ENCODE results near the gene PSMA7. TPM values are rescaled to one million over a fixed set of nuclear protein-coding genes. Genes with fewer than 3 reads are reported as not detected.

PSMA7 gene
- total and polyA plus RNA-seq, 2 donors (not counting 1 experiment from before 2014, with no cell fraction given): 140 to 252 TPM

- intact Hi-C loops (cut with micrococcal nuclease): no loop called here
These were observed 45.2 kb downstream of the PSMA7 start for GRCh38 chr20:62097881-62098407.

More at GRCh38 chr20:62097881-62098407, 45.2 kb downstream of the PSMA7 start:
- no peak overlapping the region for H2AFZ ChIP-seq (ENCODE audit: insufficient read depth, low read depth, low read length, poor library complexity, severe bottlenecking)
- Mint-ChIP-seq H3K27ac (no peak overlapping the region), H3K27me3 (peaks cover 15% of the 10 kb centered on the region), H3K4me1 (no peaks in the 10 kb centered on the region), H3K9me3 (ENCODE audit: insufficient read depth) (peaks cover 5% of the 10 kb centered on the region), H3K4me3 (no peak overlapping the region)
- H3K27ac ChIP-seq (ENCODE audit: low read length in 2 of 2): no peak overlapping the region
- no peak for DNase-seq
- H3K9me3 ChIP-seq (ENCODE audit: control extremely low read depth in 1 of 3, control insufficient read depth in 2 of 3, insufficient read depth in 1 of 3, low read length in 2 of 3): peaks cover 0 to 52% (median 13%) of the 10 kb centered on the region in 3 donors
- TF ChIP-seq CTCF (IDR thresholded peaks at IDR 0.05) (no peak), EZH2 (IDR thresholded peaks at IDR 0.05; ENCODE audit: borderline replicate concordance, insufficient read depth, low read depth, low read length, poor library complexity, severe bottlenecking) (no peak)
- H3K36me3 ChIP-seq (replicated peaks in 1 of 2; ENCODE audit: control extremely low read depth in 1 of 2, control insufficient read depth in 1 of 2, extremely low read depth in 1 of 2, insufficient read depth in 2 of 2, low read length in 1 of 2): no peaks in the 10 kb centered on the region
- no peak overlapping the region for H3K4me3 ChIP-seq (ENCODE audit: control extremely low read depth in 1 of 5, extremely low read depth in 1 of 5, insufficient read depth in 1 of 5, low read depth in 2 of 5, low read length in 4 of 5)
- no peak for ATAC-seq (ENCODE audit: low read depth)
- H3K79me2 ChIP-seq (ENCODE audit: control insufficient read depth, insufficient read depth, low read length): no peaks in the 10 kb centered on the region
- no peaks in the 10 kb centered on the region for H3K4me1 ChIP-seq (ENCODE audit: control insufficient read depth in 2 of 2, insufficient read depth in 2 of 2, low read length in 2 of 2)
- no peak overlapping the region for H3K9ac ChIP-seq (ENCODE audit: low read length)
- no peak overlapping the region for H3K4me2 ChIP-seq (replicated peaks; ENCODE audit: low read depth, low read length, poor library complexity, severe bottlenecking)
- 89% methylated on average over 10 of the region's 16 CpGs for WGBS (ENCODE audit: insufficient coverage)
- peaks cover 0 to 13% (median 3%) of the 10 kb centered on the region in 4 experiments for H3K27me3 ChIP-seq (replicated peaks in 1 of 4; ENCODE audit: control extremely low read depth in 1 of 4, control insufficient read depth in 3 of 4, insufficient read depth in 4 of 4, low read length in 3 of 4)
- POLR2A ChIA-PET: no interaction called here
- H4K20me1 ChIP-seq (ENCODE audit: control insufficient read depth, insufficient read depth, low read length, poor library complexity, severe bottlenecking): no peaks in the 10 kb centered on the region
- CTCF ChIA-PET: no interaction called here
